HepG2 (cell line): Measurements from ENCODE around the gene DIP2C. TPM values are rescaled to one million over a fixed set of nuclear protein-coding genes. Genes with fewer than 3 reads are reported as not detected.

Source experiments
- GATAD1 ChIP-seq: IDR thresholded peaks from 2 replicates; pipeline ENCODE4 v1.6.1; 2016; ENCODE audit warnings: missing genetic modification reagents, missing compliant biosample characterization
- GFI1 ChIP-seq: sonication (generic); formaldehyde crosslinking; IDR thresholded peaks from 2 replicates; pipeline ENCODE4 v1.5.0; 2020; ENCODE audit warnings: missing genetic modification reagents, mild to moderate bottlenecking, borderline replicate concordance
- HDAC1 ChIP-seq: sonication (generic); formaldehyde crosslinking; IDR thresholded peaks from 2 replicates; pipeline ENCODE4 v1.5.1; 2020; ENCODE audit warnings: mild to moderate bottlenecking, missing genetic modification reagents
- RELA ChIP-seq: sonication (generic); formaldehyde crosslinking; IDR thresholded peaks from 2 replicates; pipeline ENCODE4 v1.4.0; 2020; ENCODE audit warnings: missing genetic modification reagents
- YY1 ChIP-seq: IDR thresholded peaks from 2 replicates; pipeline ENCODE4 v1.6.1; 2011; ENCODE audit warnings: low read length, low read depth, moderate library complexity, mild to moderate bottlenecking; ENCODE audit not compliant: insufficient read depth, insufficient replicate concordance
- ZEB1 ChIP-seq: IDR thresholded peaks from 2 replicates; pipeline ENCODE4 v1.6.1; 2012; ENCODE audit warnings: mild to moderate bottlenecking, low read depth, inconsistent platforms; ENCODE audit not compliant: insufficient replicate concordance
- ZNF263 ChIP-seq: sonication (generic); formaldehyde crosslinking; IDR thresholded peaks from 2 replicates; pipeline ENCODE4 v1.4.0; 2020; ENCODE audit warnings: missing genetic modification reagents
- ZNF644 ChIP-seq: IDR thresholded peaks from 2 replicates; pipeline ENCODE4 v1.6.1; 2016; ENCODE audit warnings: low read depth
- ZNF724P ChIP-seq: sonication (generic); formaldehyde crosslinking; IDR thresholded peaks from 2 replicates; pipeline ENCODE4 v1.8.0; 2022; ENCODE audit warnings: missing genetic modification reagents, borderline replicate concordance
- ZNF761 ChIP-seq: sonication (generic); formaldehyde crosslinking; conservative IDR thresholded peaks from 2 replicates; pipeline ENCODE4 v1.4.0; 2020; ENCODE audit warnings: mild to moderate bottlenecking, missing genetic modification reagents
- polyA plus RNA-seq, 8 experiments: library from polyadenylated mRNA; depleted of rRNA in 3 of 8; stranded (reverse) in 7 of 8; unstranded in 1 of 8; fragments of >200 nt; fragmentation: Illumina TruSeq in 4 of 8; extraction: Trizol in 4 of 8; gene quantifications; 2 replicates each; pipeline versions ENCODE4 v1.2.1 to v1.2.3, GENCODE V29; 2011 to 2016; ENCODE audit warnings: low read depth in 4 of 8, missing spikeins in 1 of 8, mixed read lengths in 1 of 8; ENCODE audit not compliant: insufficient read depth in 1 of 8
- total RNA-seq, 5 experiments: library from RNA; depleted of rRNA; stranded (reverse); fragments of >200 nt; fragmentation: Illumina TruSeq; extraction: Trizol; gene quantifications; 2 replicates each; pipeline ENCODE4 v1.2.3, GENCODE V29; 2016; ENCODE audit warnings: low read depth in 1 of 5
- TF ChIP-seq, protein P1 (sequence below): sonication (generic); formaldehyde crosslinking; IDR thresholded peaks from 2 replicates; pipeline ENCODE4 v1.5.0; 2020; ENCODE audit warnings: missing genetic modification reagents, mild to moderate bottlenecking, borderline replicate concordance
- TF ChIP-seq, protein P2 (sequence below): sonication (generic); formaldehyde crosslinking; IDR thresholded peaks from 2 replicates; pipeline ENCODE4 v1.4.0; 2020; ENCODE audit warnings: missing genetic modification reagents, borderline replicate concordance
- TF ChIP-seq, protein P3 (sequence below): sonication (generic); formaldehyde crosslinking; IDR thresholded peaks from 2 replicates; pipeline ENCODE4 v1.4.0; 2020; ENCODE audit warnings: mild to moderate bottlenecking, low read depth, missing genetic modification reagents
- TF ChIP-seq, protein P4 (sequence below): sonication (generic); formaldehyde crosslinking; IDR thresholded peaks from one replicate; pipeline ENCODE4 v1.5.1; 2020; ENCODE audit warnings: mild to moderate bottlenecking, missing genetic modification reagents; ENCODE audit errors: not compliant biosample characterization

Gene DIP2C
- total and polyA plus RNA-seq, 2 of the 13 experiments (the other 11 are each of a cell fraction or from before 2014, with no cell fraction given), result 2.2 to 2.7 TPM

DNA sequence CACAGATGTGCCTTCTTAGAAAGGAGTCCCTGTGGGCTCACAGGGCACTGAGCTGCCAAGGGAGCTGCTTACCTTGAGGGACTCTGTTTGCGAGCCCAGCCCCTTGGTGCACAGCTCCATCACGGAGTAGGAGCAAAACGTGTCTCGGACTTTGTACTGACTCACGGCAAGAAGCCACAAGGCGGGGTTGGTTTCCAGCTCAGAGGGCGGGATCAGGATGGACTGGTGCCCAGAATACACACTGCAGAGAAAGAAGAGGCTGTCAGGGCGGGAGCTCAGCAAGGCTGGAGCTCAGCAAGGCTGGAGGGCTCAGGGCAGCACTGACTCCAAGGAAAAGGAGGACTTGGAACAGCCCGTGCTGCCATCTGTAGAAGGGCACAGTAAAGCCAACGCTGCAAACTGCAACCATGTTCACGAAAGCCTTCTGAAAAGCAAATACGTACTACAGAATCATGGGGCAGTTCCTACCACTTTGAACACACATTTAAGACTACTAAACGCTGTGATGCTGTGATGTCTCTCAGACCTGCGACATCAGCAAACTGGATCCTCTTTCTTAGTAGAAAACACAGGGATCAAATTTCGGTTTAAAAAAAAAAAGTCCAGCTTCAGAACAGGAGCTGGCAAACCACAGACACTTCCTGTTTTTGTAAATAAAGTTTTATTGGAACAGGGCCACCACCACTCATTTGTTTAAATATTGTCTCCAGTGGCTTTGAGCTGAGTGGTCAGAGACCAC is 359.9 kb downstream of the DIP2C start (continued):
- TF ChIP-seq, protein P1, sequence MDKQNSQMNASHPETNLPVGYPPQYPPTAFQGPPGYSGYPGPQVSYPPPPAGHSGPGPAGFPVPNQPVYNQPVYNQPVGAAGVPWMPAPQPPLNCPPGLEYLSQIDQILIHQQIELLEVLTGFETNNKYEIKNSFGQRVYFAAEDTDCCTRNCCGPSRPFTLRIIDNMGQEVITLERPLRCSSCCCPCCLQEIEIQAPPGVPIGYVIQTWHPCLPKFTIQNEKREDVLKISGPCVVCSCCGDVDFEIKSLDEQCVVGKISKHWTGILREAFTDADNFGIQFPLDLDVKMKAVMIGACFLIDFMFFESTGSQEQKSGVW, result no peak
- TF ChIP-seq, protein P2, sequence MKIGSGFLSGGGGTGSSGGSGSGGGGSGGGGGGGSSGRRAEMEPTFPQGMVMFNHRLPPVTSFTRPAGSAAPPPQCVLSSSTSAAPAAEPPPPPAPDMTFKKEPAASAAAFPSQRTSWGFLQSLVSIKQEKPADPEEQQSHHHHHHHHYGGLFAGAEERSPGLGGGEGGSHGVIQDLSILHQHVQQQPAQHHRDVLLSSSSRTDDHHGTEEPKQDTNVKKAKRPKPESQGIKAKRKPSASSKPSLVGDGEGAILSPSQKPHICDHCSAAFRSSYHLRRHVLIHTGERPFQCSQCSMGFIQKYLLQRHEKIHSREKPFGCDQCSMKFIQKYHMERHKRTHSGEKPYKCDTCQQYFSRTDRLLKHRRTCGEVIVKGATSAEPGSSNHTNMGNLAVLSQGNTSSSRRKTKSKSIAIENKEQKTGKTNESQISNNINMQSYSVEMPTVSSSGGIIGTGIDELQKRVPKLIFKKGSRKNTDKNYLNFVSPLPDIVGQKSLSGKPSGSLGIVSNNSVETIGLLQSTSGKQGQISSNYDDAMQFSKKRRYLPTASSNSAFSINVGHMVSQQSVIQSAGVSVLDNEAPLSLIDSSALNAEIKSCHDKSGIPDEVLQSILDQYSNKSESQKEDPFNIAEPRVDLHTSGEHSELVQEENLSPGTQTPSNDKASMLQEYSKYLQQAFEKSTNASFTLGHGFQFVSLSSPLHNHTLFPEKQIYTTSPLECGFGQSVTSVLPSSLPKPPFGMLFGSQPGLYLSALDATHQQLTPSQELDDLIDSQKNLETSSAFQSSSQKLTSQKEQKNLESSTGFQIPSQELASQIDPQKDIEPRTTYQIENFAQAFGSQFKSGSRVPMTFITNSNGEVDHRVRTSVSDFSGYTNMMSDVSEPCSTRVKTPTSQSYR (CRISPR knock-in tag), result no peak
- TF ChIP-seq ZNF263 (CRISPR knock-in tag) (no peak), ZNF724P (CRISPR knock-in tag) (no peak), GATAD1 (no peak), ZNF761 (no peak), HDAC1 (CRISPR knock-in tag) (no peak), RELA (CRISPR knock-in tag) (no peak), ZNF644 (CRISPR knock-in tag) (peak; percentile 59; the same call in 1 of the 2 replicates), ZEB1 (peak; percentile 57), GFI1 (CRISPR knock-in tag) (peak; percentile 28; the same call in 1 of the 2 replicates), YY1 (peak; percentile 24)
- TF ChIP-seq, protein P3, sequence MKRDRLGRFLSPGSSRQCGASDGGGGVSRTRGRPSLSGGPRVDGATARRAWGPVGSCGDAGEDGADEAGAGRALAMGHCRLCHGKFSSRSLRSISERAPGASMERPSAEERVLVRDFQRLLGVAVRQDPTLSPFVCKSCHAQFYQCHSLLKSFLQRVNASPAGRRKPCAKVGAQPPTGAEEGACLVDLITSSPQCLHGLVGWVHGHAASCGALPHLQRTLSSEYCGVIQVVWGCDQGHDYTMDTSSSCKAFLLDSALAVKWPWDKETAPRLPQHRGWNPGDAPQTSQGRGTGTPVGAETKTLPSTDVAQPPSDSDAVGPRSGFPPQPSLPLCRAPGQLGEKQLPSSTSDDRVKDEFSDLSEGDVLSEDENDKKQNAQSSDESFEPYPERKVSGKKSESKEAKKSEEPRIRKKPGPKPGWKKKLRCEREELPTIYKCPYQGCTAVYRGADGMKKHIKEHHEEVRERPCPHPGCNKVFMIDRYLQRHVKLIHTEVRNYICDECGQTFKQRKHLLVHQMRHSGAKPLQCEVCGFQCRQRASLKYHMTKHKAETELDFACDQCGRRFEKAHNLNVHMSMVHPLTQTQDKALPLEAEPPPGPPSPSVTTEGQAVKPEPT (CRISPR knock-in tag), result no peak
- TF ChIP-seq, protein P4, sequence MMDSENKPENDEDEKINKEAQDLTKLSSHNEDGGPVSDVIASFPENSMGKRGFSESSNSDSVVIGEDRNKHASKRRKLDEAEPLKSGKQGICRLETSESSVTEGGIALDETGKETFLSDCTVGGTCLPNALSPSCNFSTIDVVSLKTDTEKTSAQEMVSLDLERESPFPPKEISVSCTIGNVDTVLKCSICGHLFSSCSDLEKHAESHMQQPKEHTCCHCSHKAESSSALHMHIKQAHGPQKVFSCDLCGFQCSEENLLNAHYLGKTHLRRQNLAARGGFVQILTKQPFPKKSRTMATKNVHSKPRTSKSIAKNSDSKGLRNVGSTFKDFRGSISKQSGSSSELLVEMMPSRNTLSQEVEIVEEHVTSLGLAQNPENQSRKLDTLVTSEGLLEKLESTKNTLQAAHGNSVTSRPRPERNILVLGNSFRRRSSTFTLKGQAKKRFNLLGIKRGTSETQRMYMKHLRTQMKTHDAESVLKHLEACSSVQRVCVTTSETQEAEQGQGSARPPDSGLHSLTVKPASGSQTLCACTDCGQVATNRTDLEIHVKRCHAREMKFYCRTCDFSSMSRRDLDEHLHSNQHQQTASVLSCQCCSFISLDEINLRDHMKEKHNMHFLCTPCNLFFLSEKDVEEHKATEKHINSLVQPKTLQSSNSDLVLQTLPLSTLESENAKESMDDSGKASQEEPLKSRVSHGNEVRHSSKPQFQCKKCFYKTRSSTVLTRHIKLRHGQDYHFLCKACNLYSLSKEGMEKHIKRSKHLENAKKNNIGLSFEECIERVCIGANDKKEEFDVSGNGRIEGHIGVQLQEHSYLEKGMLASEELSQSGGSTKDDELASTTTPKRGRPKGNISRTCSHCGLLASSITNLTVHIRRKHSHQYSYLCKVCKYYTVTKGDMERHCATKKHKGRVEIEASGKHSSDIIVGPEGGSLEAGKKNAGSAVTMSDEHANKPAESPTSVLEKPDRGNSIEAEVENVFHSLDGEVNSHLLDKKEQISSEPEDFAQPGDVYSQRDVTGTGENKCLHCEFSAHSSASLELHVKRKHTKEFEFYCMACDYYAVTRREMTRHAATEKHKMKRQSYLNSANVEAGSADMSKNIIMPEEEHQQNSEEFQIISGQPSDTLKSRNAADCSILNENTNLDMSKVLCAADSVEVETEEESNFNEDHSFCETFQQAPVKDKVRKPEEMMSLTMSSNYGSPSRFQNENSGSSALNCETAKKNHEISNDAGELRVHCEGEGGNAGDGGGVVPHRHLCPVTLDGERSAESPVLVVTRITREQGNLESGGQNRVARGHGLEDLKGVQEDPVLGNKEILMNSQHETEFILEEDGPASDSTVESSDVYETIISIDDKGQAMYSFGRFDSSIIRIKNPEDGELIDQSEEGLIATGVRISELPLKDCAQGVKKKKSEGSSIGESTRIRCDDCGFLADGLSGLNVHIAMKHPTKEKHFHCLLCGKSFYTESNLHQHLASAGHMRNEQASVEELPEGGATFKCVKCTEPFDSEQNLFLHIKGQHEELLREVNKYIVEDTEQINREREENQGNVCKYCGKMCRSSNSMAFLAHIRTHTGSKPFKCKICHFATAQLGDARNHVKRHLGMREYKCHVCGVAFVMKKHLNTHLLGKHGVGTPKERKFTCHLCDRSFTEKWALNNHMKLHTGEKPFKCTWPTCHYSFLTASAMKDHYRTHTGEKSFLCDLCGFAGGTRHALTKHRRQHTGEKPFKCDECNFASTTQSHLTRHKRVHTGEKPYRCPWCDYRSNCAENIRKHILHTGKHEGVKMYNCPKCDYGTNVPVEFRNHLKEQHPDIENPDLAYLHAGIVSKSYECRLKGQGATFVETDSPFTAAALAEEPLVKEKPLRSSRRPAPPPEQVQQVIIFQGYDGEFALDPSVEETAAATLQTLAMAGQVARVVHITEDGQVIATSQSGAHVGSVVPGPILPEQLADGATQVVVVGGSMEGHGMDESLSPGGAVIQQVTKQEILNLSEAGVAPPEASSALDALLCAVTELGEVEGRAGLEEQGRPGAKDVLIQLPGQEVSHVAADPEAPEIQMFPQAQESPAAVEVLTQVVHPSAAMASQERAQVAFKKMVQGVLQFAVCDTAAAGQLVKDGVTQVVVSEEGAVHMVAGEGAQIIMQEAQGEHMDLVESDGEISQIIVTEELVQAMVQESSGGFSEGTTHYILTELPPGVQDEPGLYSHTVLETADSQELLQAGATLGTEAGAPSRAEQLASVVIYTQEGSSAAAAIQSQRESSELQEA (CRISPR knock-in tag), result no peak
